MM.1S (cell line): ENCODE results near the gene LRRC8C.

Source experiments
- DNase-seq: peaks from one replicate; pipeline ENCODE4 v3.0.0-alpha.2; 2015
- H2AFZ ChIP-seq: fragments of 300-600 bp; sonication (generic); 2 replicates; pipeline ENCODE4 v1.6.0; 2016; ENCODE audit warnings: antibody characterized with exemption, low read length
- H3F3A ChIP-seq: fragments of 300-600 bp; sonication (generic); 2 replicates; pipeline ENCODE4 v1.6.1; 2016; ENCODE audit warnings: mild to moderate bottlenecking, antibody characterized with exemption, low read length, moderate library complexity, mixed read lengths; ENCODE audit not compliant: insufficient read depth
- H3K27ac ChIP-seq: fragments of 300-600 bp; sonication (generic); 2 replicates; pipeline ENCODE4 v1.5.1; 2016; ENCODE audit warnings: mild to moderate bottlenecking, low read length
- H3K27me3 ChIP-seq: fragments of 300-600 bp; sonication (generic); replicated peaks from 2 replicates; pipeline ENCODE4 v1.6.0; 2016; ENCODE audit warnings: low read length; ENCODE audit not compliant: insufficient read depth
- H3K36me3 ChIP-seq: fragments of 300-600 bp; sonication (generic); replicated peaks from 2 replicates; pipeline ENCODE4 v1.6.1; 2016; ENCODE audit warnings: mild to moderate bottlenecking, low read length, mixed read lengths; ENCODE audit not compliant: insufficient read depth
- H3K4me1 ChIP-seq: fragments of 300-600 bp; sonication (generic); 2 replicates; pipeline ENCODE4 v1.6.1; 2016; ENCODE audit warnings: low read length, mixed read lengths
- H3K4me2 ChIP-seq: fragments of 300-600 bp; sonication (generic); 2 replicates; pipeline ENCODE4 v1.6.0; 2016; ENCODE audit warnings: low read depth, low read length
- H3K4me3 ChIP-seq: fragments of 300-600 bp; sonication (generic); 2 replicates; pipeline ENCODE4 v1.5.1; 2016; ENCODE audit warnings: low read length, mixed read lengths
- H3K79me2 ChIP-seq: fragments of 300-600 bp; sonication (generic); 2 replicates; pipeline ENCODE4 v1.6.1; 2016; ENCODE audit warnings: mixed run types, low read length, mixed read lengths
- H3K9ac ChIP-seq: fragments of 300-600 bp; sonication (generic); 2 replicates; pipeline ENCODE4 v1.6.1; 2016; ENCODE audit warnings: low read length, mixed read lengths
- H3K9me2 ChIP-seq: fragments of 300-600 bp; sonication (generic); replicated peaks from 2 replicates; pipeline ENCODE4 v1.6.1; 2016; ENCODE audit warnings: mild to moderate bottlenecking, low read length, mixed read lengths; ENCODE audit not compliant: insufficient read depth
- H3K9me3 ChIP-seq: fragments of 300-600 bp; sonication (generic); replicated peaks from 2 replicates; pipeline ENCODE4 v1.6.1; 2016; ENCODE audit warnings: mild to moderate bottlenecking, low read length, mixed read lengths; ENCODE audit not compliant: insufficient read depth
- H4K20me1 ChIP-seq: fragments of 300-600 bp; sonication (generic); 2 replicates; pipeline ENCODE4 v1.6.1; 2016; ENCODE audit warnings: mild to moderate bottlenecking, low read length, moderate library complexity, mixed read lengths; ENCODE audit not compliant: insufficient read depth
- CTCF ChIP-seq: fragments of 300-600 bp; sonication (generic); IDR thresholded peaks from 2 replicates; pipeline ENCODE4 v1.5.1; 2016; ENCODE audit warnings: antibody characterized with exemption, low read length, mixed read lengths
- EZH2 ChIP-seq: fragments of 300-600 bp; sonication (generic); optimal IDR thresholded peaks from 2 replicates; pipeline ENCODE3; 2017; ENCODE audit warnings: low read depth, mild to moderate bottlenecking, antibody characterized with exemption, low read length, mixed read lengths
- EZH2phosphoT487 ChIP-seq: fragments of 300-600 bp; sonication (generic); IDR thresholded peaks from 2 replicates; pipeline ENCODE4 v1.6.1; 2018; ENCODE audit warnings: antibody characterized with exemption, low read length

Gene LRRC8C

GRCh38 chr1:89610457-89611011 is 22.4 kb upstream of the LRRC8C start:
- H3K9me2 ChIP-seq, result no peaks in the 10 kb centered on the region
- H4K20me1 ChIP-seq, result no peaks in the 10 kb centered on the region
- H3K9ac ChIP-seq, result no peak overlapping the region
- H2AFZ ChIP-seq, result no peak overlapping the region
- no peaks in the 10 kb centered on the region for H3K9me3 ChIP-seq
- H3K4me3 ChIP-seq, result no peak overlapping the region
- H3K79me2 ChIP-seq, result no peaks in the 10 kb centered on the region
- H3K27me3 ChIP-seq, result no peaks in the 10 kb centered on the region
- TF ChIP-seq EZH2 (no peak), EZH2phosphoT487 (no peak), CTCF (no peak)
- H3K36me3 ChIP-seq, result no peaks in the 10 kb centered on the region
- H3K4me1 ChIP-seq, result no peaks in the 10 kb centered on the region
- H3K27ac ChIP-seq, result no peak overlapping the region
- no peaks in the 10 kb centered on the region for H3F3A ChIP-seq
- DNase-seq, result no peak
- H3K4me2 ChIP-seq, result no peak overlapping the region

- Histone ChIP-seq H3K4me2 (no peak overlapping the region), H3K9me3 (no peaks in the 10 kb centered on the region), H4K20me1 (no peaks in the 10 kb centered on the region), H3K79me2 (no peaks in the 10 kb centered on the region), H2AFZ (no peak overlapping the region), H3K36me3 (no peaks in the 10 kb centered on the region), H3F3A (no peaks in the 10 kb centered on the region), H3K9me2 (no peaks in the 10 kb centered on the region), H3K27me3 (no peaks in the 10 kb centered on the region), H3K27ac (no peak overlapping the region), H3K9ac (no peak overlapping the region), H3K4me3 (no peak overlapping the region), H3K4me1 (no peaks in the 10 kb centered on the region)
- DNase-seq, result no peak
- TF ChIP-seq CTCF, result no peak
- TF ChIP-seq EZH2phosphoT487, result no peak
- TF ChIP-seq EZH2, result no peak
Observed at GRCh38 chr1:89611721-89612120, 21.2 kb upstream of the LRRC8C start.

- no peak for TF ChIP-seq EZH2phosphoT487
- Histone ChIP-seq H3K4me2 (no peak overlapping the region), H3K27me3 (no peaks in the 10 kb centered on the region)
Observed at GRCh38 chr1:89613928-89614327, 19.0 kb upstream of the LRRC8C start.

More at GRCh38 chr1:89613928-89614327, 19.0 kb upstream of the LRRC8C start:
- no peak overlapping the region for H3K27ac ChIP-seq
- H3K4me3 ChIP-seq, result no peak overlapping the region
- H3K9ac ChIP-seq, result no peak overlapping the region
- no peaks in the 10 kb centered on the region for H3K4me1 ChIP-seq
- H4K20me1 ChIP-seq, result no peaks in the 10 kb centered on the region
- H3K36me3 ChIP-seq, result no peaks in the 10 kb centered on the region
- no peaks in the 10 kb centered on the region for H3K79me2 ChIP-seq
- no peaks in the 10 kb centered on the region for H3K9me2 ChIP-seq
- no peak for DNase-seq
- H3F3A ChIP-seq, result no peaks in the 10 kb centered on the region
- H2AFZ ChIP-seq, result no peak overlapping the region
- no peaks in the 10 kb centered on the region for H3K9me3 ChIP-seq
